Muscle layer of duodenum (tissue), 2 donors: ENCODE measurements around the gene DPF1.

ENCODE experiments used
- H3K27ac ChIP-seq: one replicate; pipeline ENCODE4 v1.7.0; 2013; ENCODE audit warnings: mild to moderate bottlenecking, low read length
- H3K27me3 ChIP-seq: one replicate; pipeline ENCODE4 v1.7.0; 2013; ENCODE audit warnings: low read depth, mild to moderate bottlenecking, control low read depth, low read length
- H3K36me3 ChIP-seq, 2 donors: one replicate each; pipeline ENCODE4 v1.7.0; 2013; ENCODE audit warnings: low read length in 2 of 2, control low read depth in 1 of 2, mild to moderate bottlenecking in 1 of 2; ENCODE audit not compliant: insufficient read depth in 2 of 2, control insufficient read depth in 1 of 2
- H3K4me1 ChIP-seq, 2 donors: one replicate each; pipeline ENCODE4 v1.7.0; 2013; ENCODE audit warnings: low read length in 2 of 2, mild to moderate bottlenecking in 2 of 2, control low read depth in 1 of 2, moderate library complexity in 1 of 2; ENCODE audit not compliant: insufficient read depth in 2 of 2, control insufficient read depth in 1 of 2
- H3K4me3 ChIP-seq, 2 donors: one replicate each; pipeline ENCODE4 v1.7.0; 2013; ENCODE audit warnings: low read length in 2 of 2, low read depth in 1 of 2, mild to moderate bottlenecking in 1 of 2
- H3K9me3 ChIP-seq, 2 donors: one replicate each; pipeline ENCODE4 v1.7.0; 2013; ENCODE audit warnings: low read length in 2 of 2, control low read depth in 1 of 2, mild to moderate bottlenecking in 1 of 2; ENCODE audit not compliant: control insufficient read depth in 1 of 2
- donor health status: healthy.

Gene DPF1

GRCh38 chr19:38195237-38195636 is 28.8 kb downstream of the DPF1 start:
- Histone ChIP-seq H3K27ac (no peak overlapping the region), H3K4me1 (no peaks in the 10 kb centered on the region), H3K36me3 (peaks cover 0 to 26% of the 10 kb centered on the region in 2 donors), H3K4me3 (no peak overlapping the region), H3K9me3 (no peaks in the 10 kb centered on the region), H3K27me3 (no peaks in the 10 kb centered on the region)

- H3K36me3 ChIP-seq: peaks cover 0 to 23% of the 10 kb centered on the region in 2 donors
- H3K9me3 ChIP-seq: no peaks in the 10 kb centered on the region
- H3K4me3 ChIP-seq: no peak overlapping the region
- no peak overlapping the region for H3K27ac ChIP-seq
- no peaks in the 10 kb centered on the region for H3K27me3 ChIP-seq
- H3K4me1 ChIP-seq: no peaks in the 10 kb centered on the region
These were observed 29.8 kb downstream of the DPF1 start for GRCh38 chr19:38194061-38194701.

- H3K36me3 ChIP-seq: peaks cover 0 to 20% of the 10 kb centered on the region in 2 donors
These were observed 30.6 kb downstream of the DPF1 start for GRCh38 chr19:38193445-38193844.

GRCh38 chr19:38191747-38192146 is 32.3 kb downstream of the DPF1 start:
- Histone ChIP-seq H3K27me3 (no peaks in the 10 kb centered on the region), H3K36me3 (peaks cover 0 to 13% of the 10 kb centered on the region in 2 donors), H3K27ac (no peak overlapping the region), H3K4me1 (no peaks in the 10 kb centered on the region), H3K4me3 (no peak overlapping the region), H3K9me3 (no peaks in the 10 kb centered on the region)

More at GRCh38 chr19:38193445-38193844, 30.6 kb downstream of the DPF1 start:
- H3K4me3 ChIP-seq: no peak overlapping the region
- H3K27me3 ChIP-seq: no peaks in the 10 kb centered on the region
- H3K4me1 ChIP-seq: no peaks in the 10 kb centered on the region
- no peak overlapping the region for H3K27ac ChIP-seq
- H3K9me3 ChIP-seq: no peaks in the 10 kb centered on the region

- no peak overlapping the region for H3K27ac ChIP-seq
- H3K27me3 ChIP-seq: no peaks in the 10 kb centered on the region
- H3K36me3 ChIP-seq: peaks cover 0 to 13% of the 10 kb centered on the region in 2 donors
- H3K4me1 ChIP-seq: no peaks in the 10 kb centered on the region
- H3K4me3 ChIP-seq: no peak overlapping the region
- H3K9me3 ChIP-seq: no peaks in the 10 kb centered on the region
These were observed 33.2 kb downstream of the DPF1 start for GRCh38 chr19:38190793-38191192.

- no peak overlapping the region for H3K27ac ChIP-seq
- no peaks in the 10 kb centered on the region for H3K4me1 ChIP-seq
- H3K9me3 ChIP-seq: no peaks in the 10 kb centered on the region
- no peaks in the 10 kb centered on the region for H3K27me3 ChIP-seq
- no peak overlapping the region for H3K4me3 ChIP-seq
- H3K36me3 ChIP-seq: peaks cover 0 to 9% of the 10 kb centered on the region in 2 donors
These were observed 34.0 kb downstream of the DPF1 start for GRCh38 chr19:38190061-38190460.

- Histone ChIP-seq H3K9me3 (no peaks in the 10 kb centered on the region), H3K27me3 (no peaks in the 10 kb centered on the region), H3K27ac (no peak overlapping the region), H3K4me3 (no peak overlapping the region), H3K36me3 (peaks cover 0 to 5% of the 10 kb centered on the region in 2 donors), H3K4me1 (no peaks in the 10 kb centered on the region)
These were observed 38.5 kb downstream of the DPF1 start for GRCh38 chr19:38185562-38185961.

- H3K36me3 ChIP-seq: peaks cover 0 to 8% of the 10 kb centered on the region in 2 donors
- H3K27ac ChIP-seq: no peak overlapping the region
- no peaks in the 10 kb centered on the region for H3K27me3 ChIP-seq
- H3K9me3 ChIP-seq: peaks cover 0 to 2% of the 10 kb centered on the region in 2 donors
- no peak overlapping the region for H3K4me3 ChIP-seq
- H3K4me1 ChIP-seq: no peaks in the 10 kb centered on the region
These were observed 39.2 kb downstream of the DPF1 start for GRCh38 chr19:38184815-38185214.

GRCh38 chr19:38183251-38183897 is 40.6 kb downstream of the DPF1 start:
- H3K4me1 ChIP-seq: no peaks in the 10 kb centered on the region
- no peaks in the 10 kb centered on the region for H3K27me3 ChIP-seq
- H3K4me3 ChIP-seq: peak overlapping the region; percentile 37 to 61
- H3K36me3 ChIP-seq: peaks cover 0 to 8% of the 10 kb centered on the region in 2 donors
- no peak overlapping the region for H3K27ac ChIP-seq
- H3K9me3 ChIP-seq: peaks cover 0 to 3% of the 10 kb centered on the region in 2 donors

GRCh38 chr19:38182536-38183210 is 41.3 kb downstream of the DPF1 start:
- no peaks in the 10 kb centered on the region for H3K4me1 ChIP-seq
- no peaks in the 10 kb centered on the region for H3K27me3 ChIP-seq
- peaks cover 0 to 3% of the 10 kb centered on the region in 2 donors for H3K9me3 ChIP-seq
- H3K36me3 ChIP-seq: peaks cover 0 to 12% of the 10 kb centered on the region in 2 donors
- H3K27ac ChIP-seq: no peak overlapping the region
- peak overlapping the region in 1 of 2 donors; percentile 61 for H3K4me3 ChIP-seq

- H3K36me3 ChIP-seq: peaks cover 0 to 12% of the 10 kb centered on the region in 2 donors
These were observed 44.0 kb downstream of the DPF1 start for GRCh38 chr19:38180071-38180470.

More at GRCh38 chr19:38180071-38180470, 44.0 kb downstream of the DPF1 start:
- no peaks in the 10 kb centered on the region for H3K4me1 ChIP-seq
- H3K27me3 ChIP-seq: no peaks in the 10 kb centered on the region
- peaks cover 0 to 3% of the 10 kb centered on the region in 2 donors for H3K9me3 ChIP-seq
- no peak overlapping the region for H3K4me3 ChIP-seq
- no peak overlapping the region for H3K27ac ChIP-seq
